Measurements from ENCODE around the gene THSD7A.

Gene THSD7A

DNA sequence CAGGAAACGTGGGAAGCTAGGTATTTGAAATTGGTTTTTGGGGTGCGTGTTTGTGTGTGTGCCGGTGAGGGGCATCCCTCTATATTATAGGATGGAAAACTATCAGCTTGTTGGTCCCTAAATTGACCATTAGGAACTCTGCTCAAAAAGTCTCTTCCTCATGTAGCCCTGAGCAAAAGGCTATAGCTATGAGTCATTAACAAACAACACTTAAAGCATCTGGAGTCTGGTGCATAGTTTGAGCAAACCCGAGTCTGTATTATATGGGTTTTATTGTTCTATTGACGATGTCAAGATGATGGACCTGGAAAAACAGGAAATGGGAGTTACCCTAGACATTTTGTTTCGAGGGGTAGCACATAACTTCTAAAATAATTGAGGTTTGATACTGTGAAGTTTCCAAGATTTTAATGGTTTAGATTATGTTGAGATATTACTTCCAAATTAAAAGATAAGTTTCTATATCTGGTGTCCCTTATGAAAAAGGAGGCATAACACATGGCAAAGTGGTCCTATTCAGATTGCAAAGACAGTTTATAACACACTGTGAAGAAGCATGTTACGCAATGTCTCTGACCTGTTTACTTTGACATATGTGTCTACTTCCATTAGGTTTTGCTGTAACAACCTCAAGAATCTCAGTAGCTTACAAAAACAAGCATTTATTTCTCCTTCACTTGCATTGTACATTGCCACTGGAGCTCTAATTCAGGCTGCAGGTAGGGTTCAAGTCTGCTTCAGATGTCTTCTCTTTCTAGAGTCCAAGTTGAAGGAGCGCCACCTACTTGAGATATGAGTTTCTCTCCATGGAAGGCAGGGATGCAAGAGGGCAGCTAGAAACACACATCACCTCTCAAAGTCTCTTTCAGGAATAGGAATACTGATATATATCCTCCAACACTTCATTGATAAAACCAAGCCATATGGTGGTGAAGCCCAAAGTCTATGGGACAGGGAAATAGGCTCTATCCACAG, 500.6 kb downstream of the THSD7A start:
- H3K9me3 ChIP-seq (ENCODE audit: control insufficient read depth, insufficient read depth, low read length): no peaks in the 10 kb centered on the region
- H3K4me1 ChIP-seq (ENCODE audit: control insufficient read depth, insufficient read depth, low read length): no peaks in the 10 kb centered on the region
- no peak overlapping the region for H3K9ac ChIP-seq (ENCODE audit: low read depth, low read length)
- no peak overlapping the region for H3K4me3 ChIP-seq (ENCODE audit: low read depth, low read length)
- H3K27me3 ChIP-seq (ENCODE audit: control insufficient read depth, insufficient read depth, low read length): no peaks in the 10 kb centered on the region
- H3K36me3 ChIP-seq (ENCODE audit: control insufficient read depth, insufficient read depth, low read length): no peaks in the 10 kb centered on the region

DNA sequence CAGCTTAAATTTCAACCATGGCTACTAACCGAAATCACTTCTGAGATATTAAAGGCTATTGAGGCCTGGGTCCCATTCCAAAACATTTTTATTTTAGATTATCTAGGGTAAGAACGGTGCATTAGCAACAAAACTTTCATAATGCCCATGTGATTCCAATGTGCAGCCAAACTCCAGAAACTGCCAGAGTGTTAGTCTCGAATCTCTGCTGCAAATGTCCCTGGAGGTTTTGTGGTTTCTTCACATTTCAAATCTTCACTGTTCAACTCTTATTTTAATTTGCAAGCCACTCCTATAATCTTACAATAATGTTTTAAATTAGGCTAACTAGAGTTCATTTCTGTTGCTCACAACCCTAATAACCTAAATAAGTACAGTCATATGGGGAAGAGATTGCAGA, 501.3 kb downstream of the THSD7A start:
- Histone ChIP-seq H3K27me3 (ENCODE audit: control insufficient read depth, insufficient read depth, low read length) (no peaks in the 10 kb centered on the region), H3K4me1 (ENCODE audit: control insufficient read depth, insufficient read depth, low read length) (no peaks in the 10 kb centered on the region), H3K9me3 (ENCODE audit: control insufficient read depth, insufficient read depth, low read length) (no peaks in the 10 kb centered on the region), H3K9ac (ENCODE audit: low read depth, low read length) (no peak overlapping the region), H3K4me3 (ENCODE audit: low read depth, low read length) (no peak overlapping the region), H3K36me3 (ENCODE audit: control insufficient read depth, insufficient read depth, low read length) (no peaks in the 10 kb centered on the region)

DNA sequence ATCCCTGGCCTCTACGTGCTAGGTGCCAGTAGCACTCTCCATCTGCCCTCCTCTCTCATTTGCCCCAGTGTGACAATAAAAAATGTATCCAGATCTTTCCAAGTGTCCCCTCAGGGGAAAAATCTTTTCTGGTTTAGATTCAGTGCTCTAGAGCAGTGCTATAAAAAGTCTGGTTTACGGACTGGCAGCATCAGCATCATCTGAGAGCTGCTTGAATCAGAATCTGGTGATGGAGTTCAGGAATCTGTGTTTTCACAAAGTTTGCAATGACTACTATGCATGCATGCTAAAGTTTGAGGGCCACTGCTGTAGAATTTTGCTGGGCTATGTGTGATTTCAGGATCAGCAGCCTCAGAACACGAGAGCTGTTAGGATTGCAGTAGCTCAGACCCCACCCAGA, 501.8 kb downstream of the THSD7A start:
- no peaks in the 10 kb centered on the region for H3K36me3 ChIP-seq (ENCODE audit: control insufficient read depth, insufficient read depth, low read length)
- no peaks in the 10 kb centered on the region for H3K4me1 ChIP-seq (ENCODE audit: control insufficient read depth, insufficient read depth, low read length)
- H3K9me3 ChIP-seq (ENCODE audit: control insufficient read depth, insufficient read depth, low read length): no peaks in the 10 kb centered on the region
- no peak overlapping the region for H3K9ac ChIP-seq (ENCODE audit: low read depth, low read length)
- no peaks in the 10 kb centered on the region for H3K27me3 ChIP-seq (ENCODE audit: control insufficient read depth, insufficient read depth, low read length)
- H3K4me3 ChIP-seq (ENCODE audit: low read depth, low read length): no peak overlapping the region

DNA sequence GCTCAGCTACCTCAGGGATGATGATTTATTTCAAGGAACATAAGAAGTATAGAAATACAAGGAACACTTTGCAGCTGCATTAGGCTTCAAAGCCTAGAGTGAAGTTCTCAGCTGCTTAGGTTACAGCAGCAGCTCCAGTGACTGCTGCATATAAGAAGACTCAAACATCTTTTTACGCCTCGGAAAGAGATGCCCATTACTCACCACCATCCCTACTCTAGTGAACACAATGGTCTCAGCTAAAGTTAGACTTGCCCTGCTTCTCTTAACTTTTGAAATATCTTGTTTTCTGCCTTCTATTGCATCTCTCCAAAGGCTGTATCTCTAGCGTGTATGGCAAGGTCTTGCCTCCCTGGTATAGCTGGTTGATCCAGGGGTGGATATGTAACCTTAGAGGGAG, 502.4 kb downstream of the THSD7A start:
- no peak overlapping the region for H3K4me3 ChIP-seq (ENCODE audit: low read depth, low read length)
- no peaks in the 10 kb centered on the region for H3K4me1 ChIP-seq (ENCODE audit: control insufficient read depth, insufficient read depth, low read length)
- no peaks in the 10 kb centered on the region for H3K27me3 ChIP-seq (ENCODE audit: control insufficient read depth, insufficient read depth, low read length)
- no peaks in the 10 kb centered on the region for H3K9me3 ChIP-seq (ENCODE audit: control insufficient read depth, insufficient read depth, low read length)
- no peak overlapping the region for H3K9ac ChIP-seq (ENCODE audit: low read depth, low read length)
- no peaks in the 10 kb centered on the region for H3K36me3 ChIP-seq (ENCODE audit: control insufficient read depth, insufficient read depth, low read length)

DNA sequence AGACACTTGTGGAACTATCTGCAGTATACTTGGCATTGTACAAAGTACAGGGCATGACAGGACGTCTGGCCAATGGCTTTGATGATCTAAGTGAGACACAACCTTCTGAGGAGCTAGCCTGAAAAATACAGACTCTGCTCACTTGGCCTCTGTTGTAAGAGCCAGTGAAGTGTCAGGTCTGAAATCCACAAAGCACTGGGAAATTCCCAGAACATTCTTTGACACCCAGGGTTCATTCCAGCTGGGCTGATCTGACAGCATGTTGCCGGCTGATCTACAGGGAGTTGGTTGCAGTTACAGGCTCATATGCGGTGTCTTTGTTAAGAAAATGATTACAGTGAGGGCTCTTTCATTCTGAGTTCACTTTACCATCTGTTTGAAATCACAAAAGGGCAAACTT, 503.7 kb downstream of the THSD7A start:
- no peaks in the 10 kb centered on the region for H3K27me3 ChIP-seq (ENCODE audit: control insufficient read depth, insufficient read depth, low read length)
- H3K4me3 ChIP-seq (ENCODE audit: low read depth, low read length): no peak overlapping the region
- H3K36me3 ChIP-seq (ENCODE audit: control insufficient read depth, insufficient read depth, low read length): no peaks in the 10 kb centered on the region
- no peaks in the 10 kb centered on the region for H3K4me1 ChIP-seq (ENCODE audit: control insufficient read depth, insufficient read depth, low read length)
- H3K9ac ChIP-seq (ENCODE audit: low read depth, low read length): no peak overlapping the region
- no peaks in the 10 kb centered on the region for H3K9me3 ChIP-seq (ENCODE audit: control insufficient read depth, insufficient read depth, low read length)

DNA sequence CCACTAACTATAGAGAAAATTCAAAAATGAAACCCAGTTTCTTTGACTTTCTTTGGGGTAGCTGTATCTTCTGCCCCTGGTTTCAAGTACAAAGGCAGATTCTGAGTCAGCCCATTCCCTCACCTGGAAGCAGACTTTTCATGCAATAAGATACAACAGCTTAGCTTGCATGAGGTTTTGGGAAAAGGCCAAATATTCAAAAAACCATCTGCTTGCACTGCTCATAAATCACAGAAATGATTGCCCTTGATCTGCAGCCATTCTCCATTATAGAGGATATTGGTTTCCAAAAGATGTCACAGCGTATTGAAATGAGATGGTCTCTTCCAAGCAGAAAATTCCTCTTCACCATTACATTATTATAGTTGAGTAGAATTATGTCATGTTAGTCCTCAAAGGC, 504.4 kb downstream of the THSD7A start:
- Histone ChIP-seq H3K4me1 (ENCODE audit: control insufficient read depth, insufficient read depth, low read length) (no peaks in the 10 kb centered on the region), H3K9ac (ENCODE audit: low read depth, low read length) (no peak overlapping the region), H3K27me3 (ENCODE audit: control insufficient read depth, insufficient read depth, low read length) (no peaks in the 10 kb centered on the region), H3K9me3 (ENCODE audit: control insufficient read depth, insufficient read depth, low read length) (no peaks in the 10 kb centered on the region), H3K36me3 (ENCODE audit: control insufficient read depth, insufficient read depth, low read length) (no peaks in the 10 kb centered on the region), H3K4me3 (ENCODE audit: low read depth, low read length) (no peak overlapping the region)
